Gastroesophageal sphincter (tissue), 4 donors: Measurements from ENCODE around the gene MBNL1. TPM values are rescaled to one million over a fixed set of nuclear protein-coding genes. Genes with fewer than 3 reads are reported as not detected.
A peak's percentile ranks its signal among the peaks of the same experiment; 100 is the strongest.
"Not testable (repeated sequence)": the region's sequence is repeated elsewhere in the genome, so short reads cannot be mapped to it uniquely, and the experiment has no call there.

ENCODE experiments used
- ATAC-seq: fragments of 150-250 bp; one replicate; pipeline ENCODE4 v1.9.1; 2016; ENCODE audit warnings: mild to moderate bottlenecking, moderate library complexity
- H3K27ac ChIP-seq, 4 donors: fragments of 200-600 bp; sonication (generic) in 3 of 4; 1 replicate in 3 of 4; 2 replicates in 1 of 4; pipeline ENCODE4 v1.5.1; 2016 to 2019
- H3K27me3 ChIP-seq: fragments of 200-600 bp; sonication (generic); one replicate; pipeline ENCODE4 v1.5.1; 2019
- H3K36me3 ChIP-seq, 2 donors: fragments of 200-600 bp; sonication (generic); one replicate each; pipeline ENCODE4 v1.5.1; 2019; ENCODE audit warnings: control low read depth in 1 of 2
- H3K4me1 ChIP-seq, 3 donors: fragments of 200-600 bp; sonication (generic); 1 replicate in 2 of 3; 2 replicates in 1 of 3; pipeline ENCODE4 v1.5.1; 2016 to 2019; ENCODE audit warnings: control low read depth in 2 of 3
- H3K4me3 ChIP-seq, 2 donors: fragments of 200-600 bp; sonication (generic); one replicate each; pipeline ENCODE4 v1.5.1; 2019; ENCODE audit warnings: mild to moderate bottlenecking in 1 of 2, moderate library complexity in 1 of 2
- H3K9me3 ChIP-seq, 3 donors: fragments of 200-600 bp; sonication (generic); one replicate each; pipeline ENCODE4 v1.5.1; 2017 to 2019; ENCODE audit warnings: control low read depth in 2 of 3
- CTCF ChIP-seq, 4 experiments: fragments of 200-600 bp in 2 of 4; fragments of 450-650 bp in 2 of 4; sonication (generic) in 1 of 4; IDR thresholded peaks; one replicate each; pipeline ENCODE4 v1.5.1; 2017 to 2019; ENCODE audit warnings: antibody characterized with exemption in 4 of 4, mild to moderate bottlenecking in 2 of 4, moderate library complexity in 2 of 4
- EP300 ChIP-seq: sonication (generic); formaldehyde crosslinking; IDR thresholded peaks from one replicate; pipeline ENCODE4 v1.6.1; 2017; ENCODE audit warnings: antibody characterized with exemption, mild to moderate bottlenecking
- POLR2A ChIP-seq, 2 donors: fragments of 450-650 bp; IDR thresholded peaks; one replicate each; pipeline ENCODE4 v1.6.1; 2017; ENCODE audit warnings: antibody characterized with exemption in 2 of 2, mild to moderate bottlenecking in 2 of 2, moderate library complexity in 1 of 2
- POLR2AphosphoS5 ChIP-seq: sonication (generic); formaldehyde crosslinking; IDR thresholded peaks from one replicate; pipeline ENCODE4 v1.6.1; 2017; ENCODE audit warnings: antibody characterized with exemption
- WGBS, 2 donors: methylation state at CpG; one replicate each; pipeline ENCODE4 v1.1.5; 2018; ENCODE audit warnings: low coverage in 1 of 2; 5-methylcytosine and 5-hydroxymethylcytosine counted together
- total RNA-seq, 4 donors: library from RNA; depleted of rRNA; stranded (reverse); fragments of >200 nt; gene quantifications; one replicate each; pipeline ENCODE4 v1.1.0, GENCODE V29; 2016

MBNL1 gene
- total RNA-seq, 4 donors from 2014 or later = 623 to 745 (median 684) TPM

- no peak for TF ChIP-seq CTCF (IDR thresholded peaks at IDR 0.05)
- no peak for TF ChIP-seq POLR2A (IDR thresholded peaks at IDR 0.05)
- TF ChIP-seq EP300 = no peak
- TF ChIP-seq POLR2AphosphoS5 = no peak
- Histone ChIP-seq H3K4me3 (no peak overlapping the region), H3K4me1 (peaks cover 20 to 71% (median 25%) of the 10 kb centered on the region in 3 donors), H3K27ac (peak overlapping the region in 3 of 4 donors; percentile 42 to 47 (median 44)), H3K36me3 (peaks cover 0 to 14% of the 10 kb centered on the region in 2 donors), H3K9me3 (peaks cover 0 to 6% (median 0%) of the 10 kb centered on the region in 3 donors), H3K27me3 (no peaks in the 10 kb centered on the region)
- 33 to 37% methylated on average over 6 of the region's 6 CpGs for WGBS, 2 donors
- ATAC-seq = no peak
Measured at GRCh38 chr3:152438706-152439105, 170.0 kb downstream of the MBNL1 start.

- 92 to 93% methylated on average over 5 of the region's 5 CpGs for WGBS, 2 donors
- H3K9me3 ChIP-seq, H3K27me3 ChIP-seq, H3K27ac ChIP-seq, ATAC-seq, H3K4me3 ChIP-seq, H3K36me3 ChIP-seq: not testable (repeated sequence)
- H3K4me1 ChIP-seq = peaks cover 25 to 86% (median 29%) of the 10 kb centered on the region in 3 donors
Measured at GRCh38 chr3:152440243-152440642, 171.5 kb downstream of the MBNL1 start.

- WGBS, 2 donors = 21% methylated on average over 3 of the region's 3 CpGs
- TF ChIP-seq CTCF (IDR thresholded peaks at IDR 0.05) (no peak), POLR2AphosphoS5 (no peak), POLR2A (IDR thresholded peaks at IDR 0.05) (no peak), EP300 (no peak)
- no peak for ATAC-seq
- H3K9me3 ChIP-seq = no peaks in the 10 kb centered on the region
- H3K4me3 ChIP-seq = no peak overlapping the region
- no peaks in the 10 kb centered on the region for H3K27me3 ChIP-seq
- peaks cover 0 to 27% of the 10 kb centered on the region in 2 donors for H3K36me3 ChIP-seq
- H3K4me1 ChIP-seq = peaks cover 21 to 87% (median 26%) of the 10 kb centered on the region in 3 donors
- peak overlapping the region; percentile 19 to 59 (median 20) for H3K27ac ChIP-seq
Measured at GRCh38 chr3:152443212-152444023, 174.7 kb downstream of the MBNL1 start.

- Histone ChIP-seq H3K27me3 (no peaks in the 10 kb centered on the region), H3K4me1 (peaks cover 21 to 87% (median 26%) of the 10 kb centered on the region in 3 donors), H3K36me3 (peaks cover 0 to 32% of the 10 kb centered on the region in 2 donors), H3K27ac (peak overlapping the region; percentile 19 to 39 (median 20)), H3K4me3 (no peak overlapping the region), H3K9me3 (no peaks in the 10 kb centered on the region)
- no peak for ATAC-seq
- TF ChIP-seq EP300 (no peak), POLR2A (IDR thresholded peaks at IDR 0.05) (no peak), POLR2AphosphoS5 (peak; percentile 37), CTCF (IDR thresholded peaks at IDR 0.05) (peak; percentile 64 to 89 (median 76))
- 13 to 16% methylated on average over 8 of the region's 8 CpGs for WGBS, 2 donors
Measured at GRCh38 chr3:152444029-152444641, 175.4 kb downstream of the MBNL1 start.

- H3K27ac ChIP-seq = peak overlapping the region in 3 of 4 donors; percentile 19 to 35 (median 20)
Measured at GRCh38 chr3:152445212-152445611, 176.5 kb downstream of the MBNL1 start.

More at GRCh38 chr3:152445212-152445611, 176.5 kb downstream of the MBNL1 start:
- no peak for TF ChIP-seq EP300
- no peak for TF ChIP-seq POLR2A (IDR thresholded peaks at IDR 0.05)
- no peak for TF ChIP-seq CTCF (IDR thresholded peaks at IDR 0.05)
- no peak for TF ChIP-seq POLR2AphosphoS5
- no peak for ATAC-seq
- peaks cover 0 to 42% of the 10 kb centered on the region in 2 donors for H3K36me3 ChIP-seq
- WGBS, 2 donors = 66 to 100% methylated on average over 1 to 6 of the region's 6 CpGs
- no peak overlapping the region for H3K4me3 ChIP-seq
- H3K27me3 ChIP-seq = no peaks in the 10 kb centered on the region
- peaks cover 21 to 87% (median 26%) of the 10 kb centered on the region in 3 donors for H3K4me1 ChIP-seq
- no peaks in the 10 kb centered on the region for H3K9me3 ChIP-seq
